Muscle layer of duodenum (tissue), 2 donors: ENCODE measurements around the gene CA11.
A peak's percentile ranks its signal among the peaks of the same experiment; 100 is the strongest.

Experiments
- H3K27ac ChIP-seq: one replicate; pipeline ENCODE4 v1.7.0; 2013; ENCODE audit warnings: mild to moderate bottlenecking, low read length
- H3K27me3 ChIP-seq: one replicate; pipeline ENCODE4 v1.7.0; 2013; ENCODE audit warnings: low read depth, mild to moderate bottlenecking, control low read depth, low read length
- H3K36me3 ChIP-seq, 2 donors: one replicate each; pipeline ENCODE4 v1.7.0; 2013; ENCODE audit warnings: low read length in 2 of 2, control low read depth in 1 of 2, mild to moderate bottlenecking in 1 of 2; ENCODE audit not compliant: insufficient read depth in 2 of 2, control insufficient read depth in 1 of 2
- H3K4me1 ChIP-seq, 2 donors: one replicate each; pipeline ENCODE4 v1.7.0; 2013; ENCODE audit warnings: low read length in 2 of 2, mild to moderate bottlenecking in 2 of 2, control low read depth in 1 of 2, moderate library complexity in 1 of 2; ENCODE audit not compliant: insufficient read depth in 2 of 2, control insufficient read depth in 1 of 2
- H3K4me3 ChIP-seq, 2 donors: one replicate each; pipeline ENCODE4 v1.7.0; 2013; ENCODE audit warnings: low read length in 2 of 2, low read depth in 1 of 2, mild to moderate bottlenecking in 1 of 2
- H3K9me3 ChIP-seq, 2 donors: one replicate each; pipeline ENCODE4 v1.7.0; 2013; ENCODE audit warnings: low read length in 2 of 2, control low read depth in 1 of 2, mild to moderate bottlenecking in 1 of 2; ENCODE audit not compliant: control insufficient read depth in 1 of 2
- donor health status: healthy.

CA11 gene

GRCh38 chr19:48624791-48625723 is 20.9 kb downstream of the CA11 start:
- Histone ChIP-seq H3K9me3 (no peaks in the 10 kb centered on the region), H3K4me3 (peak overlapping the region; percentile 48 to 50), H3K4me1 (peaks cover 8 to 37% of the 10 kb centered on the region in 2 donors), H3K27me3 (no peaks in the 10 kb centered on the region), H3K27ac (peak overlapping the region; percentile 67), H3K36me3 (peaks cover 0 to 8% of the 10 kb centered on the region in 2 donors)

GRCh38 chr19:48624067-48624594 is 21.9 kb downstream of the CA11 start:
- Histone ChIP-seq H3K4me3 (peak overlapping the region; percentile 50), H3K27me3 (no peaks in the 10 kb centered on the region), H3K9me3 (no peaks in the 10 kb centered on the region), H3K36me3 (peaks cover 0 to 8% of the 10 kb centered on the region in 2 donors), H3K4me1 (peaks cover 8 to 34% of the 10 kb centered on the region in 2 donors), H3K27ac (peak overlapping the region; percentile 67)

- Histone ChIP-seq H3K27ac (peak overlapping the region; percentile 56), H3K4me1 (peaks cover 8 to 34% of the 10 kb centered on the region in 2 donors), H3K4me3 (peak overlapping the region; percentile 50), H3K36me3 (peaks cover 0 to 8% of the 10 kb centered on the region in 2 donors), H3K27me3 (no peaks in the 10 kb centered on the region), H3K9me3 (no peaks in the 10 kb centered on the region)
Measured at GRCh38 chr19:48623556-48624066, 22.4 kb downstream of the CA11 start.

GRCh38 chr19:48619692-48620585 is 26.0 kb downstream of the CA11 start:
- H3K36me3 ChIP-seq, result peaks cover 16 to 28% of the 10 kb centered on the region in 2 donors
- no peaks in the 10 kb centered on the region for H3K9me3 ChIP-seq
- H3K4me3 ChIP-seq, result peak overlapping the region; percentile 81 to 93
- peak overlapping the region; percentile 97 for H3K27ac ChIP-seq
- H3K4me1 ChIP-seq, result peaks cover 19 to 52% of the 10 kb centered on the region in 2 donors
- no peaks in the 10 kb centered on the region for H3K27me3 ChIP-seq

- peaks cover 19 to 44% of the 10 kb centered on the region in 2 donors for H3K4me1 ChIP-seq
- peak within 1 kb of the TSS; percentile 97 for H3K27ac ChIP-seq
- H3K27me3 ChIP-seq, result no peaks in the 10 kb centered on the region
- H3K36me3 ChIP-seq, result peaks cover 16 to 31% of the 10 kb centered on the region in 2 donors
- no peaks in the 10 kb centered on the region for H3K9me3 ChIP-seq
- H3K4me3 ChIP-seq, result peak within 1 kb of the TSS; percentile 93 to 97
Measured at GRCh38 chr19:48618916-48619691, 26.9 kb downstream of the CA11 start, which contains the start of the genes RPL18 and SPHK2. Gene RPL18 (minus strand): TSS chr19:48619178. CDS start chr19:48619143, 35 bp downstream. Gene SPHK2 (plus strand): TSS chr19:48619506. CDS start chr19:48620515, 1,009 bp downstream.

GRCh38 chr19:48618278-48618915 is 27.6 kb downstream of the CA11 start:
- H3K27ac ChIP-seq, result peak overlapping the region; percentile 87
- peak overlapping the region; percentile 93 to 97 for H3K4me3 ChIP-seq
- peaks cover 14 to 40% of the 10 kb centered on the region in 2 donors for H3K4me1 ChIP-seq
- peaks cover 16 to 31% of the 10 kb centered on the region in 2 donors for H3K36me3 ChIP-seq
- H3K9me3 ChIP-seq, result no peaks in the 10 kb centered on the region
- H3K27me3 ChIP-seq, result no peaks in the 10 kb centered on the region

- Histone ChIP-seq H3K4me3 (peak overlapping the region; percentile 93 to 97), H3K36me3 (peaks cover 16 to 31% of the 10 kb centered on the region in 2 donors), H3K27me3 (no peaks in the 10 kb centered on the region), H3K9me3 (no peaks in the 10 kb centered on the region), H3K4me1 (peaks cover 11 to 36% of the 10 kb centered on the region in 2 donors), H3K27ac (peak overlapping the region; percentile 87)
Measured at GRCh38 chr19:48617146-48617937, 28.6 kb downstream of the CA11 start.

GRCh38 chr19:48616491-48617056 is 29.4 kb downstream of the CA11 start:
- H3K4me3 ChIP-seq, result no peak overlapping the region
- peak overlapping the region; percentile 87 for H3K27ac ChIP-seq
- H3K9me3 ChIP-seq, result no peaks in the 10 kb centered on the region
- H3K27me3 ChIP-seq, result no peaks in the 10 kb centered on the region
- H3K4me1 ChIP-seq, result peaks cover 11 to 36% of the 10 kb centered on the region in 2 donors
- H3K36me3 ChIP-seq, result peaks cover 16 to 31% of the 10 kb centered on the region in 2 donors

GRCh38 chr19:48616041-48616436 is 29.9 kb downstream of the CA11 start:
- Histone ChIP-seq H3K9me3 (no peaks in the 10 kb centered on the region), H3K36me3 (peaks cover 16 to 31% of the 10 kb centered on the region in 2 donors), H3K4me3 (no peak overlapping the region), H3K4me1 (peaks cover 11 to 36% of the 10 kb centered on the region in 2 donors), H3K27me3 (no peaks in the 10 kb centered on the region), H3K27ac (peak overlapping the region; percentile 8)
